OCI-LY7 (cell line): Measurements from ENCODE around the gene AP2A1. TPM values are rescaled to one million over a fixed set of nuclear protein-coding genes. Genes with fewer than 3 reads are reported as not detected.

Source experiments
- BruUV-seq: library from RNA; stranded (reverse); fragments of 400-500 nt; replicated peaks from 2 replicates; lab custom pipeline; 2021; lab: Mats Ljungman, UMichigan
- CTCF ChIA-PET: fragments of 300-600 bp; sonication (Branson Sonifier 250); formaldehyde crosslinking; loops from one replicate; lab custom pipeline; 2022; ENCODE audit warnings: antibody characterized with exemption; ENCODE audit not compliant: unreplicated experiment; lab: Charles Lee
- POLR2A ChIA-PET: fragments of 300-600 bp; sonication (Branson Sonifier 250); formaldehyde crosslinking; loops from one replicate; lab custom pipeline; 2022; ENCODE audit warnings: antibody characterized with exemption; lab: Charles Lee
- DNase-seq: peaks from one replicate; pipeline ENCODE4 v3.0.0-alpha.2; 2015; ENCODE audit warnings: low spot score
- H2AFZ ChIP-seq: fragments of 200-600 bp; sonication (generic), shearing (Covaris generic); 2 replicates; pipeline ENCODE4 v1.6.1; 2014; ENCODE audit warnings: mild to moderate bottlenecking, antibody characterized with exemption, low read length, moderate library complexity
- H3K27ac ChIP-seq: fragments of 200-600 bp; sonication (generic); 2 replicates; pipeline ENCODE4 v1.5.1; 2014; ENCODE audit warnings: mixed run types, low read depth, mild to moderate bottlenecking, moderate library complexity, low read length, inconsistent platforms; ENCODE audit not compliant: poor library complexity, severe bottlenecking
- H3K36me3 ChIP-seq: fragments of 200-600 bp; sonication (generic); 2 replicates; pipeline ENCODE4 v1.6.1; 2014; ENCODE audit warnings: mild to moderate bottlenecking, antibody characterized with exemption, low read length, moderate library complexity, mixed read lengths; ENCODE audit not compliant: insufficient read depth
- H3K4me1 ChIP-seq: fragments of 200-600 bp; sonication (generic); 2 replicates; pipeline ENCODE4 v1.5.1; 2014; ENCODE audit warnings: mild to moderate bottlenecking, low read length; ENCODE audit not compliant: insufficient read depth, poor library complexity, severe bottlenecking
- H3K4me2 ChIP-seq: fragments of 200-600 bp; sonication (generic); 2 replicates; pipeline ENCODE4 v1.6.1; 2014; ENCODE audit warnings: mild to moderate bottlenecking, low read length
- H3K4me3 ChIP-seq: fragments of 200-600 bp; sonication (generic); 2 replicates; pipeline ENCODE4 v1.5.1; 2014; ENCODE audit warnings: mild to moderate bottlenecking, low read depth, low read length; ENCODE audit not compliant: poor library complexity, severe bottlenecking
- H3K79me2 ChIP-seq: fragments of 200-600 bp; sonication (generic); 2 replicates; pipeline ENCODE4 v1.6.1; 2016; ENCODE audit warnings: low read depth, mild to moderate bottlenecking, low read length, moderate library complexity, mixed read lengths; ENCODE audit not compliant: insufficient read depth
- H3K9me2 ChIP-seq: fragments of 200-600 bp; sonication (generic); 2 replicates; pipeline ENCODE4 v1.6.1; 2016; ENCODE audit warnings: mild to moderate bottlenecking, low read length, mixed read lengths; ENCODE audit not compliant: insufficient read depth
- H3K9me3 ChIP-seq: fragments of 200-600 bp; sonication (generic); 2 replicates; pipeline ENCODE4 v1.6.1; 2014; ENCODE audit warnings: mild to moderate bottlenecking, mixed run types, low read length, mixed read lengths
- H4K20me1 ChIP-seq: fragments of 200-600 bp; sonication (generic); 2 replicates; pipeline ENCODE4 v1.6.1; 2014; ENCODE audit warnings: mild to moderate bottlenecking, antibody characterized with exemption, low read length, moderate library complexity, mixed read lengths; ENCODE audit not compliant: insufficient read depth
- EZH2phosphoT487 ChIP-seq: fragments of 200-600 bp; sonication (generic); IDR thresholded peaks from 2 replicates; pipeline ENCODE4 v1.6.1; 2018; ENCODE audit warnings: low read depth, borderline replicate concordance, mild to moderate bottlenecking, mixed run types, antibody characterized with exemption, low read length, moderate library complexity, mixed read lengths
- intact Hi-C: fragments of 100-400 bp; cut with micrococcal nuclease; formaldehyde crosslinking; loops from one replicate; pipeline ENCODE4 v1.10.0; 2022; ENCODE audit not compliant: unreplicated experiment
- total RNA-seq, 2 experiments: library from RNA; depleted of rRNA in 1 of 2; stranded (reverse); fragments of >200 nt in 1 of 2; shearing (Covaris generic) in 1 of 2; gene quantifications; 2 replicates each; pipeline ENCODE4 v1.2.3, GENCODE V29; 2014 to 2022
- TF ChIP-seq, protein P1 (sequence below): fragments of 200-600 bp; sonication (generic); conservative IDR thresholded peaks from 2 replicates; pipeline ENCODE4 v1.5.1; 2014; ENCODE audit warnings: mild to moderate bottlenecking, antibody characterized with exemption, low read length, moderate library complexity, mixed read lengths

AP2A1 gene
- total RNA-seq, 2 experiments from 2014 or later: 46.9 to 47.4 TPM

DNA sequence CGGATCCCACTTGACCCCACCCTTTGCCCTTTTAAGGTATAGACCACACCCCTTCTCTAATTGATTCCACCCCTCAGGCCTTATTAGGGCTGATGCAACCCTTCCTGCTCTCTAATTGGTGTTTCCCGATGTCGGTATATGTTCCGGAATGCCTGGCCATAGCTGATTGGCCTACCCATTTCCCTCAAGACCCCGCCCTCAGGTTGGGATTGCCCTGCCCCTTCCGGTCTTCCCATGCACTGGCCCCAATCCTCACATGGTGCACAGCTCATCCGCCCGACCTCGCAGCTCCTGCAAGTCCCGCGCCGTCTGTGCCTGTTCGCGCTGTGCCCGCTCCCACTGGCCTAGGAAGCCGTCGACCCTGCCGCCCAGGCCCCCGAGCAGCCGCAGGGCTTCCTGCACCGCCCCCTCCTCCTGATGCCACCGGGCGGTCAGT is 21.8 kb upstream of the AP2A1 start:
- no peaks in the 10 kb centered on the region for H3K4me1 ChIP-seq
- no TSS peak for BruUV-seq
- H3K9me3 ChIP-seq: no peaks in the 10 kb centered on the region
- H3K79me2 ChIP-seq: no peaks in the 10 kb centered on the region
- no peak overlapping the region for H2AFZ ChIP-seq
- ChIA-PET CTCF (no interaction called here), POLR2A (no interaction called here)
- H4K20me1 ChIP-seq: no peaks in the 10 kb centered on the region
- no peak overlapping the region for H3K27ac ChIP-seq
- intact Hi-C loops: no loop called here
- H3K4me2 ChIP-seq: no peak overlapping the region
- no peak for DNase-seq
- no peak overlapping the region for H3K4me3 ChIP-seq
- TF ChIP-seq EZH2phosphoT487: no peak
- TF ChIP-seq, protein P1, sequence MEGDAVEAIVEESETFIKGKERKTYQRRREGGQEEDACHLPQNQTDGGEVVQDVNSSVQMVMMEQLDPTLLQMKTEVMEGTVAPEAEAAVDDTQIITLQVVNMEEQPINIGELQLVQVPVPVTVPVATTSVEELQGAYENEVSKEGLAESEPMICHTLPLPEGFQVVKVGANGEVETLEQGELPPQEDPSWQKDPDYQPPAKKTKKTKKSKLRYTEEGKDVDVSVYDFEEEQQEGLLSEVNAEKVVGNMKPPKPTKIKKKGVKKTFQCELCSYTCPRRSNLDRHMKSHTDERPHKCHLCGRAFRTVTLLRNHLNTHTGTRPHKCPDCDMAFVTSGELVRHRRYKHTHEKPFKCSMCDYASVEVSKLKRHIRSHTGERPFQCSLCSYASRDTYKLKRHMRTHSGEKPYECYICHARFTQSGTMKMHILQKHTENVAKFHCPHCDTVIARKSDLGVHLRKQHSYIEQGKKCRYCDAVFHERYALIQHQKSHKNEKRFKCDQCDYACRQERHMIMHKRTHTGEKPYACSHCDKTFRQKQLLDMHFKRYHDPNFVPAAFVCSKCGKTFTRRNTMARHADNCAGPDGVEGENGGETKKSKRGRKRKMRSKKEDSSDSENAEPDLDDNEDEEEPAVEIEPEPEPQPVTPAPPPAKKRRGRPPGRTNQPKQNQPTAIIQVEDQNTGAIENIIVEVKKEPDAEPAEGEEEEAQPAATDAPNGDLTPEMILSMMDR: no peak
- no peaks in the 10 kb centered on the region for H3K36me3 ChIP-seq
- H3K9me2 ChIP-seq: no peaks in the 10 kb centered on the region

DNA sequence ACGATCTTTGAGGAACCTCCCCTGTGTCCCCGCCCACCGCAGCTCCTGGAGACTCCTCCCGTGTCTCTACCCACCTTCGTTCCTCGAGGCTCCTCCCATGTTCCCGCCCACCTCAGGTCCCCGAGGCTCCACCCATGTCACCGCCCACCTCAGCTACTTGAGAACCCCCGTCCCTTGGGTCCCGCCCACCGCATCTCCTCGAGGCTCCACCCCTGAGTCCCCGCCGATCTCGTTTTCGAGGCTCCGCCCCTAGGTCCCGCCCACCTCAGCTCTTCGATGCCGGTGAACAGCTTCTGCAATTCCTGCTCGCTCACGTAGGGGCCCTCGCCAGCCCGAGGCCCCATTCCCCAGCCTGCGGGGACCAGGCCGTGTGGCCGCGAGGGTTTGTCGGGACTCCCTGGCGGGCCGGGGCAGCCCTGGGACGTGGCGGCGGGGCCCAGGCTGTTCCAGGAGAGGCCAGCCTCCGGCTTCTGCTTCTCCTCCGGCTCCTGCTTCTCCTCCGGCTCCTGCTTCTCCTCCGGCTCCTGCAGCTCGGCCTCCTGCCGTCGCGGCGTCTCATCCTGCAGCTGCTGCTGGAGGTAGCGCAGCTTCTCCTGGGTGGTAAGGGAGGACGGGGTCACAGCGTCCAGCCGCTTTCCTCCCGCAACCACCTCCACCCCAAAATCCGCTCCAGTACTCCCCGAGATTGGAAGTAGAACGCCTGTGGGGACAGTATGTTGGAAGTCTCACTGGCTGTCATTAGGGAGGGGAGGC is 20.4 kb upstream of the AP2A1 start:
- Histone ChIP-seq H3K9me3 (no peaks in the 10 kb centered on the region), H3K79me2 (no peaks in the 10 kb centered on the region), H3K36me3 (no peaks in the 10 kb centered on the region), H3K4me1 (no peaks in the 10 kb centered on the region), H3K4me2 (no peak overlapping the region), H3K9me2 (no peaks in the 10 kb centered on the region), H2AFZ (no peak overlapping the region), H4K20me1 (no peaks in the 10 kb centered on the region), H3K4me3 (no peak overlapping the region), H3K27ac (no peak overlapping the region)
- POLR2A ChIA-PET: interaction anchor here (0.6 to 0.8 kb wide), 3 partner anchors 9 to 21 kb away, joined by 3 to 5 read pairs (median 3); partner anchors contain the start of gene AP2A1
- no peak for TF ChIP-seq EZH2phosphoT487
- TF ChIP-seq, protein P1: peak; percentile 43
- CTCF ChIA-PET: no interaction called here
- intact Hi-C loops: no loop called here
- DNase-seq: peak; percentile 91
- BruUV-seq: no TSS peak
